ENCODE measurements around the gene FABP7. TPM values are rescaled to one million over a fixed set of nuclear protein-coding genes. Genes with fewer than 3 reads are reported as not detected.
A peak's percentile ranks its signal among the peaks of the same experiment; 100 is the strongest.

FABP7 gene
- 246 and 256 TPM in 2 replicates for total RNA-seq
- long read RNA-seq, transcript FABP7-202 (4 exons, 1,026 nt), result major isoform, 248 of 264 reads
- long read RNA-seq, partial matches to known transcripts, result 2 of 264 reads
- long read RNA-seq, other reads (novel, unspliced or antisense), result 12 of 264 reads

GRCh38 chr6:122779667-122780066 lies at the start of gene FABP7:
TSS of gene FABP7 (plus strand) at chr6:122779716. CDS start at chr6:122779795, 79 bp downstream.
- no peak for DNase-seq (ENCODE audit: low read depth, low spot score)
- peak within 1 kb of the TSS; percentile 89 for H3K4me3 Mint-ChIP-seq
- TF ChIP-seq CTCF (conservative IDR thresholded peaks at IDR 0.05), result no peak
- no peaks in the 10 kb centered on the region for H3K27me3 Mint-ChIP-seq (ENCODE audit: low read depth)
- no peaks in the 10 kb centered on the region for H3K36me3 Mint-ChIP-seq (ENCODE audit: low read depth)
- H3K4me1 Mint-ChIP-seq, result peaks cover 48% of the 10 kb centered on the region
- H3K27ac Mint-ChIP-seq (ENCODE audit: unreplicated experiment), result peak within 1 kb of the TSS; percentile 98
- no peaks in the 10 kb centered on the region for H3K9me3 Mint-ChIP-seq

- Mint-ChIP-seq H3K4me1 (peaks cover 39% of the 10 kb centered on the region), H3K36me3 (ENCODE audit: low read depth) (no peaks in the 10 kb centered on the region), H3K27ac (ENCODE audit: unreplicated experiment) (no peak overlapping the region), H3K27me3 (ENCODE audit: low read depth) (no peaks in the 10 kb centered on the region), H3K9me3 (no peaks in the 10 kb centered on the region), H3K4me3 (no peak overlapping the region)
- no peak for DNase-seq (ENCODE audit: low read depth, low spot score)
- no peak for TF ChIP-seq CTCF (conservative IDR thresholded peaks at IDR 0.05)
These were observed 49.2 kb upstream of the FABP7 start for GRCh38 chr6:122730334-122730733.

- no peak overlapping the region for H3K4me3 Mint-ChIP-seq
- peaks cover 45% of the 10 kb centered on the region for H3K4me1 Mint-ChIP-seq
- H3K36me3 Mint-ChIP-seq (ENCODE audit: low read depth), result no peaks in the 10 kb centered on the region
- no peaks in the 10 kb centered on the region for H3K9me3 Mint-ChIP-seq
- TF ChIP-seq CTCF (conservative IDR thresholded peaks at IDR 0.05), result peak; percentile 89
- no peak overlapping the region for H3K27ac Mint-ChIP-seq (ENCODE audit: unreplicated experiment)
- DNase-seq (ENCODE audit: low read depth, low spot score), result peak; percentile 17
- no peaks in the 10 kb centered on the region for H3K27me3 Mint-ChIP-seq (ENCODE audit: low read depth)
These were observed 48.6 kb upstream of the FABP7 start for GRCh38 chr6:122730775-122731386.

GRCh38 chr6:122733259-122733658 lies 46.3 kb upstream of the FABP7 start:
- H3K27me3 Mint-ChIP-seq (ENCODE audit: low read depth), result no peaks in the 10 kb centered on the region
- no peak for TF ChIP-seq CTCF (conservative IDR thresholded peaks at IDR 0.05)
- no peak overlapping the region for H3K27ac Mint-ChIP-seq (ENCODE audit: unreplicated experiment)
- DNase-seq (ENCODE audit: low read depth, low spot score), result no peak
- H3K4me3 Mint-ChIP-seq, result no peak overlapping the region
- H3K4me1 Mint-ChIP-seq, result peaks cover 45% of the 10 kb centered on the region
- no peaks in the 10 kb centered on the region for H3K9me3 Mint-ChIP-seq
- H3K36me3 Mint-ChIP-seq (ENCODE audit: low read depth), result no peaks in the 10 kb centered on the region

- peaks cover 45% of the 10 kb centered on the region for H3K4me1 Mint-ChIP-seq
- H3K4me3 Mint-ChIP-seq, result peak overlapping the region; percentile 11
- DNase-seq (ENCODE audit: low read depth, low spot score), result no peak
- H3K36me3 Mint-ChIP-seq (ENCODE audit: low read depth), result no peaks in the 10 kb centered on the region
- TF ChIP-seq CTCF (conservative IDR thresholded peaks at IDR 0.05), result no peak
- peak overlapping the region; percentile 93 for H3K27ac Mint-ChIP-seq (ENCODE audit: unreplicated experiment)
- no peaks in the 10 kb centered on the region for H3K9me3 Mint-ChIP-seq
- H3K27me3 Mint-ChIP-seq (ENCODE audit: low read depth), result no peaks in the 10 kb centered on the region
These were observed 44.8 kb upstream of the FABP7 start for GRCh38 chr6:122734529-122735395.

All from neural crest cell (in vitro differentiated cells).